HG03571 (cell line): ENCODE measurements around the gene SUPT6H.
"Not testable (repeated sequence)": the region's sequence is repeated elsewhere in the genome, so short reads cannot be mapped to it uniquely, and the experiment has no call there.

ENCODE experiments used
- ATAC-seq: cut with Tn5 transposase; IDR thresholded peaks from one replicate; pipeline ENCODE4 v1.9.1; 2021; ENCODE audit not compliant: unreplicated experiment

Gene SUPT6H

DNA sequence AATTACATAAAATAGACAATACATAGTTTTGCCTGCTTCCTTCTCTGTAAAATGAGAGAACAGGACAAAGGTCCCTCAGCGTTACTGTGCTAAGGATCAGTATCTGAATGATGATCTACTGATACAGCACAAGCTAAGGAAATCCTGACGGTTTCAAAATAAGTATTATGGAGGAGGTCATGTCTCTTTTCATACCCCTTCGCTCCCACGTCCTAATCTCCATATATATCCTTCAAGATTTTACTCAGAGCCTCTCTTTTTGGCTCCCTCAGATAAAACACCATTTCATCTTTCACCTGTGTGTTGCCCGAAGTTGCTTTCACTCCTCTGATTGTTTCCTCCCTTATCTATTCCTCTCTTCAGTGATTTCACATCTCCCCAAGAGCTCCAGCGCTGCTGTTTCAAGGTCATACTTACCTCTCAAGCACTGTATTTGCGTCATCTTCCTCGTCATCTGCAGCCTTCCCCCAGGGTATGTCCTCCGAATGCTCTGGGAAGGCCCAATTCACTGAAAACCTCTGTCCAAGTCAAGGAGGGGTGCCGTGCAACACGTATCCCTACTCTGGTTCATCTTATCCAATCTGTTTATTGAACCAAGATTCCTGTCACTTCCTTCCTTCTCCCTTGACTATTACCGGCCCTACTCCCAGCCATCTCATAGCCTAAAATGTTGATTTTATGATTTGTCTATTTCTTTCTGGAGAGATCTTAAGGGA lies 15.8 kb upstream of the SUPT6H start:
- no peak for ATAC-seq

DNA sequence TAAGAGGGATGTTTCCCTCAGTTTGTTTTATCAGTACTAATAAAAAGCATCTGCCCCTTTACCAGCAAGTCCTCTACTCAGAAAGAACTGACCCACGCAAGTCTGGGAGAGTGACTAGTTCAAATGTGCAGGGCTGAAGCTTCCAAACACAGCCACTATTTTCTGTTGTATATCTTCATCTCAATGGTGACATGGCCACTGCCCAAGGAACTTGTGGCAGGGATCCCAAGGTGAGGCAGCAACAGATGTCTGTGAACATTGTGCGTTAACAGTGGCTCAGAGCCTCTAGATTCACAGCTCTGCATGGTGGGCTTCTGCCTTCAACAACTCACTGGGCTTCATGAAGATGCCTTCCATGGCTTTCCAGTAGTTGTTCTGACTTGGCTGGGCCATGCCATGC lies 13.3 kb upstream of the SUPT6H start:
- no peak for ATAC-seq

DNA sequence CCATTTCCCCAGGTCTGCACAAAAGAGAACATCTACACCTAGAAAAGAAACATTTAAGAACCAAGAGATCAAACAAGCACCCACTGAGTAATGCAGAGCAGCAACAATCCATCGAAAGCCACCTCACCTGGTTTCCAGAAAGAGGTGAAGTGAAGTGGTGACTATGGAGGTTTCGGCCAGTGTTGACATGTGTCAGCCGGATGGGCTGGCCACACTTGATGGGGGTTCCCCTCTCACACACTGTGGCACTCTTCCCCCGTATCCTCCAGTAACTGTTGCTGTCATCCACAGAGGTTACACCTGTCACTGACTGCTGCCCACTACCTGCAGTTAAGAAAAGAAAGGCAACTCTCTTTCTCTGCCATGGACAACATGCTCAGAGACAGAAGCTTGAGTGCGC lies 6.8 kb upstream of the SUPT6H start:
- no peak for ATAC-seq

DNA sequence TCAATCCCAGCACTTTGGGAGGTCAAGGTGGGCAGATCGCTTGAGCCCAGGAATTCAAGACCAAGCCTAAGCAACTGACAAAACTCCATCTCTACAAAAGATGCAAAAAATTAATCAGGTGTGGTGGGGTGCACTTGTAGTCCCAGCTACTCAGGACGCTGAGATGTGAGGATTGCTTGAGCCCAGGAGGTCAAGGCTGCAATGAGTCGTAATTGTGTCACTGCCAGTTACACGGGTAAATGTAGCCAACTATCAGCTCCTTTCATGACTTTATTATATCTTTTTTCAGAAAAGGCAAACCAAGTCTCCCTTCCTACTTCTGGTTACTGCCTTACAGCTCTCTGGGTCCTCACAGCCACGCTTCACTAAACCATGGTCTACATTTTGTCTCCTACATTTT lies 4.2 kb upstream of the SUPT6H start:
- no peak for ATAC-seq

DNA sequence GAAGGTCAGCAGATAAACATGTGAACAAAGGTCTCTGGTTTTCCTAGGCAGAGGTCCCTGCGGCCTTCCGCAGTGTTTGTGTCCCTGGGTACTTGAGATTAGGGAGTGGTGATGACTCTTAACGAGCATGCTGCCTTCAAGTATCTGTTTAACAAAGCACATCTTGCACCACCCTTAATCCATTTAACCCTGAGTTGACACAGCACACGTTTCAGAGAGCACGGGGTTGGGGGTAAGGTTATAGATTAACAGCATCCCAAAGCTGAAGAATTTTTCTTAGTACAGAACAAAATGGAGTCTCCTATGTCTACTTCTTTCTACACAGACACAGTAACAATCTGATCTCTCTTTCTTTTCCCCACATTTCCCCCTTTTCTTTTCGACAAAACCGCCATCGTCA lies 3.7 kb upstream of the SUPT6H start:
- ATAC-seq, result not testable (repeated sequence)

DNA sequence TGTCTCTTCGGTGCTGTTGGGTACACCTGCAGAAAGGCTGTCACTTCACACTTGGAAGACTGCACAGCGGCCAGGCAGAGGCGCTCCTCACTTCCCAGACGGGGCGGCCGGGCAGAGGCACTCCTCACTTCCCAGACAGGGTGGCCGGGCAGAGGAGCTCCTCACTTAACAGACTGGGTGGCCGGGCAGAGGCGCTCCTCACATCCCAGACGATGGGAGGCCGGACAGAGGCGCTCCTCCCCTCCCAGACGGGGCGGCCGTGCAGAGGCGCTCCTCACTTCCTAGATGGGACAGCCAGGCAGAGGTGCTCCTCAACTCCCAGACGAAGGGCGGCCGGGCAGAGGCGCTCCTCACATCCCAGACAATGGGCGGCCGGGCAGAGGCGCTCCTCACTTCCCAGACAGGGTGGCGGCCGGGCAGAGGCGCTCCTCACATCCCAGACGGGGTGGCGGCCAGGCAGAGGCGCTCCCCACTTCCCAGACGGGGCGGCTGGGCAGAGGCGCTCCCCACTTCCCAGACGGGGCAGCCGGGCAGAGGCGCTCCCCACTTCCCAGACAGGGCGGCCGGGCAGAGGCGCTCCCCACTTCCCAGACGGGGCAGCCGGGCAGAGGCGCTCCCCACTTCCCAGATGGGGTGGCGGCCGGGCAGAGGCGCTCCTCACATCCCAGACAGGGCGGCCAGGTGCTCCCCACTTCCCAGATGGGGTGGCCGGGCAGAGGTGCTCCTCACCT lies 3.1 kb upstream of the SUPT6H start:
- ATAC-seq, result not testable (repeated sequence)

DNA sequence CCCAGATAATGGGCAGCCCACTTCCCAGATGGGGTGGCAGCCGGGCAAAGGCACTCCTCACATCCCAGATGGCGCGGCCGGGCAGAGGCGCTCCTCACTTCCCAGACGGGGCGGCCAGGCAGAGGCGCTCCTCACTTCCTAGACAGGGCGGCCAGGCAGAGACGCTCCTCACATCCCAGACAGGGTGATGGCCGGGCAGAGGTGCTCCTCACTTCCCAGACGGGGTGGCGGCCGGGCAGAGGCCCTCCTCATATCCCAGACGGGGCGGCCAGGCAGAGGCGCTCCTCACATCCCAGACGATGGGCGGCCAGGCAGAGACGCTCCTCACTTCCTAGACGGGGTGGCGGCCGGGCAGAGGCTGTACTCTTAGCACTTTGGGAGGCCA lies 2.5 kb upstream of the SUPT6H start:
- not testable (repeated sequence) for ATAC-seq

DNA sequence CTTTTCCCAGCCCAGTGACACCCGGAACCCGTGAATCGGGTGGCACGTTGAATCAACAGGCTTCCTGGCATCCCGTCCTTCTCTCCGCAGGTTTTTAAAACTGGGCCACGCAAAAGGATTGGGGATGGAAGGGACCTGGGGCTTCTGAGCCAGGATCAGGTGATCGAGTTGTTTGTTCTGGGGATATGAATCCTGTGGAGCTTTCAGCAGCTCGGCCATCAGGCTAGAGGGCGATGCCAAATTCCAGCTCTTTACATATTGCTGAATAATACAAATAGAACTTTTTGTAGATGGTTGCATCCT lies 473 bp downstream of the SUPT6H start:
- no peak for ATAC-seq

DNA sequence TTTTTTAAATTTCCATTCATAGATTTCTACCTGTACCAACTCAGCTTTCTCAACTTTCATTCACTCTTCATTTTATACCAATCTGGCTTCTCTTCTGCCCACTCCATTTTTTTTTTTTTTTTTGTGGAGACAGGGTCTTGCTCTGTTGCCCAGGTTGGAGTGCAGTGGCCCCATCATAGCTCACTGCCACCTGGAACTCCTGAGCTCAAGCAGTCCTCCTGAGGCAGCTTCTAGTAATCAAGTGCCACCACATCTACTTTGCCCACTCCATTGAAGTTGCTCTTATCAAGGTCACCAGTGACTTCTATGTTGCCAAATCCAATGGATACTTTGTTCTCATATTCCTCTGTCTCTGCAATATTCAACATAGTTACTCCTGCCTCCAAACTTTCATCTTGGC lies 1.7 kb downstream of the SUPT6H start:
- no peak for ATAC-seq

DNA sequence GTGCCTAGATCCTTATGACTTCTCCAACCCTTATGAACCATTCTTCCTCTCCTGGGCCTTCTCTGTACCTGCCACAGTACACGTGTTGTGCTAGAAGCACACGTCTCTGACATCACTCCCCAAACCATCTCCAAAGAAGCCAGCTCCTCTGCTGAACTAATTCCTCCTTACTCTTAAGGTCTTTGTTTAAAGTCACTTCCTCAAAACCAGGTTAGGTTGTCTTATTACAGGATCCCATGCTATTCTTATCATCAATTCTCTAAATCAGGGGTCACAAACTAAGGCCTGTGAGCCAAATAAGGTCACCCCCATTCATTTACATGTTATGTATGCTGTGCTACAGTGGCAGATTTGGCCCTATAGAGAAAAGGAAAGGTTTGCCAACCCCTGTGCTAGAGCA lies 4.0 kb downstream of the SUPT6H start:
- ATAC-seq, result no peak

DNA sequence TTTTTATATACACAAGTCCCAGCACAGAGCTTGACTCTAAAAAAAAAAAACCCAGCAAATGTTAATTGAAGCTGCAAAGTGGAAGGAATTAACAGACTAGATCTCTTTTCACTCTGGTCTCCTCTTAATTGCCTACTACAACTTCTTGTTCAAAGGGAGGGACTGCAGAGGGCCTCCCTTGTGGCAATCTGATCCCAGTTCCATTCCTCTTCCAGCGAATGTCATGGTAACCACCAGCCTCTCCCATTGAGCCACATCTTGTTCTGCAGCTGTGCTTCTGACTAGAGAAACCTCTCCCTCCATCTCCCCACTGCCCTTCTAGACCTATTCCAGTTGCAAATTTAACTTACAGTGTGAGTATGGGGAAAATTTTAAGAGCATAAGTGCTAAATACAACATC lies 5.9 kb downstream of the SUPT6H start:
- ATAC-seq, result no peak

DNA sequence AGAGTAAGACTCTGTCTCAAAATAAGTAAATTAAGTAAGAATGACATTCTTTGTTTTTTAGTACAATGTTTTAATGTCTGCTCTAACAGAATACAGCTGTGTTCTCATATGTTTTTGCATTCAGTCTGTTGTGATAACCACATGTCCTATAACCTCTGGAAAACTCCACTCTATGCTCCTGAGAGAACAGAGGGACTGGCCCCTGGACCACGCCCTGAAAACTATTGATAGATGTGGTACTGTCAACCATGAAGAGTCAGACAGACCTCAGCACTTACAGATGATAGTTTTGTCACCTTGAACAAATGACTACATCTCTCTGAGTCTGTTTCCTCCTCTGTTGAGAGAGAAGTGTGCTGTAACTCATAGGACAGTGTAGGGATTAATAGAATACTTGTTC lies 7.9 kb downstream of the SUPT6H start:
- no peak for ATAC-seq

DNA sequence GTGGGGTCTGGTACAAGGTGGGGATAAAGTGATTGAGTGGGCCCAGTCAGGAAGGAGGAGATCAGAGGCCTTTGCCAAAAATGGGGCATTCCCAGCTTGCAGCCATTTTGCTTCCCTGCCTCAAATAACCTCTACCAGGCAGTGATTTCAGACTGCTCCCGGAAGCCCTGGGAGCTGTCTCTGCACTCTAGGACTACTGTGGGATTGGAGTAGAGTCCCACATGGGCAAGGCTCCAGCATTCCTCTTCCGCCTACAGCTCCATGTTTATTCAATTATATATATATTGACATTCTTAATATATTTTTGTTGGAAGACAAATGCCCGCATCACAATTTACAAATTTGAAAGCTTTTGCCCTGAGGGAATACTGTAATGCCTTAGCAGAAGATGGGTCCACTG lies 13.5 kb downstream of the SUPT6H start:
- no peak for ATAC-seq

DNA sequence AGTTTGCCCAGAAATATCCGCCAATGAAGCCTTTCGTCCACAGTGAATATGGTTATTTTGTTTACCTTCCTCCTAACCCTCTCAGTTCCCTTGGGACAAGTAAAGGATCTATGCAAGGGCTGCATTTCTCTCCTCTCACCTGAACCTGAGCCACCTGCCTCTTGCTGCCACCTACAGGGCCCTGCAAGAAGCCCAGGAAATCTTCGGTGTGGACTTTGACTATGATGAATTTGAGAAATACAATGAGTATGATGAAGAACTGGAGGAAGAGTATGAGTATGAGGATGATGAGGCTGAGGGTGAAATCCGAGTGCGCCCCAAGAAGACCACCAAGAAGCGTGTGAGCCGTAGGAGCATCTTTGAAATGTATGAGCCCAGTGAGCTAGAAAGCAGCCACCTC lies 14.0 kb downstream of the SUPT6H start:
- ATAC-seq, result no peak

DNA sequence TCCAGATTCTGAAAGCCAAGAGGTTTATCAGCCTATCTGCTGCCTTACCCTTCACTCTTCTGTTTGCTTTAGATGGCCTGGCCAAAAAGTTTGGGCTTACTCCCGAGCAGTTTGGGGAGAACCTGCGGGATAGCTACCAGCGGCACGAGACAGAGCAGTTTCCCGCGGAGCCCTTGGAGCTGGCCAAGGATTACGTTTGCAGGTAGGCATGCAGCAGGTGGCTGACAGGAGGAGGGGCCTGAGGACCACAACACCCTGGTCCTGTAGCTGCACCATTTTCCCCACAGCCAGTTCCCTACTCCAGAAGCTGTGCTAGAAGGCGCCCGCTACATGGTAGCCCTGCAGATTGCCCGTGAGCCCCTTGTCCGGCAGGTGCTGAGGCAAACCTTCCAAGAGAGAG lies 20.6 kb downstream of the SUPT6H start:
- no peak for ATAC-seq

DNA sequence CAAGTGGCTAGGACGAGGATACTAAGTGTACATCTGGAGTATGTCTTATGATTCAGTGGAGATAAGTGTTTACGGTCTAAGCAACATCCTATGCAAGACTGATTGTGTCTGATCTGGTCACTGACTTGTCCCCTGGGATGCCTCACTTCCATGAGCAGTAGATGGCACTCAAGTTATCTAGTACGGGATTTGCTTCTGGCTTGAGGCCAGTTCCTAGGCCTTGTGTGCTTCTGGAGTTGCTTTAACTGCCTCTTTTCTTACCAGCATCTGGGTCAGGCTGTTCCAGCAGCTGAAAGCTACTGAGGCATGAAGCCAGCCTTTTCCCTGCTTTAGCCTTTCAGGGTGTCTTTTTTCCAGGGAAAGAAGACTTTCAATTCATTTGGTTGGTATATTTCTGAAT lies 23.0 kb downstream of the SUPT6H start:
- no peak for ATAC-seq

DNA sequence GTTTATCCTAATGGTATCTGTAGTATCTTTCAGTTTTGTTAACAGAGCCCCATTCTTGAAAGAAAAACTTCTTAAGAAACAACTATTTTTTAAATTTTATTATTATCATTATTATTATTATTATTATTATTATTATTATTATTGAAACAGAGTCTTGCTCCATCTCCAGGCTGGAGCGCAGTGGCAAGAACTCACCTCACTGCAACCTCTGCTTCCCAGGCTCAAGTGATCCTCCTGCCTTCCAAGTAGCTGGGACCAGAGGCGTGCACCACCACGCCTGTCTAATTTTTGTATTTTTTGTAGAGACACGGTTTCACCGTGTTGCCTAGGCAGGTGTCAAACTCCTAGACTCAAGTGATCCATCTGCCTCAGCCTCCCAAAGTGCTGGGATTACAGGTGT lies 23.4 kb downstream of the SUPT6H start:
- no peak for ATAC-seq

DNA sequence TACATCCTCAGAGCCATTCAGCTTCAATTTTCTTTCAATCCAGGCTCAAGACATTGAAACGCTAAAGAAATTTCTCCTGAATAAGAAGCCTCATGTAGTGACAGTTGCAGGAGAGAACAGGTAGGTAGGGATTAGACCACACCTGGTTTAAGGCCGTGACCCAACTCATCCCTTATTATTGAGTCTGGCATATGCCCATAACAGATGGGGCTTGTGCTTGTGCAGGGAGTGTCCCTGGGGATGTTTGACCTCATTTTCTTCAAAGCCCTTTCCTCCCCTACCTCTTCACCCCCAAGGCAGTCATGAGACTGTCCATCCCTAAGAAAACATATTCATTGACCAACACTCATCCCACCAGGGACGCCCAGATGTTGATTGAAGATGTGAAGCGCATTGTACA lies 24.3 kb downstream of the SUPT6H start:
- no peak for ATAC-seq

DNA sequence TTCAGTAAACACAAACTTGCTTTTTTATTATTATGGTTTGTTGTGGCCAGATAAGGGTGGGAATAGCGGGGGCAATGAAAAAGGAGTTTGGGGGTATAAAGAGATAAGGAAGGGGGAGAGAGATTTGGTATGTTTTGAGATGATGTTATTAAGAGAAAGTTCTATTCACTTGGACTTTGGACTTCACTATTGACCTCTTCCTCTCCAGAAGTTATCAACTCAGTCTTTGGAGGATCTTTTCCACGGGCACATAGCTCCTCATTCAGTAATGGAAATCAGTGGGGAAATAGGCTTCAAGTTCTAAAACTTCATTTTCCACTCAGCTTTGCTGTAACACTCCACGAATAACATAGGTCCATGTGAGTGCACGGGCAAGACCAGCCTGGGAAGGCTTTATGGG lies 26.5 kb downstream of the SUPT6H start:
- no peak for ATAC-seq

DNA sequence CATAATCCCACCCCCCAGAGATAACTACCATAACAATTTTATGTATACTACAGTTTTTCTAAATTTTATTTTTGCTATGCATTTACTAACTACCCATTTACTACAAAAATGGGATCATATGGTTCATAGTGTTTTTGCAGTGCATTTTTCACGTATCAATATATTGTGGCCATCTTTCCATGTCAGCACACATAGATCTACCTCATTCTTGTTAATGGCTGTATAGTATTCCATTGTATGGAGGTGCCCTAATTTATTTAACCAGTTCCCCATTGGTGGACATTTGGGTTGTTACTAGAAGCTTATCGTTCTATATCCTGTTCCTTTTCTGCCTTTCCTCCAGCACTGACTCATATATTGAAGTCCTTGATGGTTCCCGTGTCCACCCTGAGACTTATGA lies 27.0 kb downstream of the SUPT6H start:
- no peak for ATAC-seq

DNA sequence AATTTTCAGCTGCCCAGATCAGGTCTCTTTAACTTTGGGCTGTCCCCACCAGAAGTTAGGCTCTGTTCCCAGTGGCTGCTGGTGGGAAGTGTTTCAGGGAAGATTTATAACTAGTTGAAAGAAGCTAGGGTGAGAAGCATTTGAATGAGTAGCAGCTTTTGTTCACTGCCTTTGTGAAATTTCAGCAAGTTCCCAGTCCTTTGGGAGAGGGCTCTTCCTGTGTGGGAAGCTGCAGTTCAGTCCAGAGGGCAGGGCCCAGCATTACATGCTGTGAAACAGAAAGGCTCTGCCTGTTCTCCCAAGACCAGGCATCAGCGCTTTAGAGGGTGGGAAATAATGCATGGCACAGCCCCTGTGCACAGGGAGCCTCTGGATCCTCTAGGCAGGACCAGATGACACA lies 31.9 kb downstream of the SUPT6H start:
- ATAC-seq, result no peak

DNA sequence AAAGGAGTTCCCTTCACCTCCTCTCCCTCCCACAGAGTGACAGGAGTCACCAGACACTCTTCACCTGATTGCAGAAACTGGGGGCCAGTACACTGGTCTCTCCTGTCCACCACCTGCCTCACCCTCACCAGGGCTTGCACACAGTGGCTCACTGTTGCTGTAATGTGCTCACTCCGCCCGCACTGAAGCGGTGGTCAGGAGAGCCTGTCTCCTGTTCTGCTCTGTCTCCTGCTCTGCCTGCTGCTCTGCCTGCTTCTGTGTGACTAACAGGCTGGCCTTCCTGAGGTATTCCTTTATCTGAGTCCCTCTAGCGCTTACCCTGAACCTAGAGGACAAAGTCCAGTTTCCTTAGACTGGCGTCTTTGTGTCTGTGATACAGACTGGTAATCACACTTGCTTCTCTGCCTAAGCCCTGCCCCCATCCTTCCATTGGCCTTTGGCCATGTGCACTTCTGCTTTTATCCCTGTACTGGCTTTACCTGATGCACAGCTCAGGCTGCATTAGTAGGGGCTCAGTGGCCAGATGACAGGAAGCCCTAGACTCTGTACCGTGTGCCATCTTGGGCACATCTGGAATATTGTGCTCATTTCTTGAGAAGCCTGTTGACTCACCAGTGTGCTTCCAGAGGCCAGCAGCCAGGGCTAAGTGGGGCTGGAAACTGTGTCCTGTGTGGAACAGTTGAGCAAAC lies 36.4 kb downstream of the SUPT6H start:
- ATAC-seq, result no peak

DNA sequence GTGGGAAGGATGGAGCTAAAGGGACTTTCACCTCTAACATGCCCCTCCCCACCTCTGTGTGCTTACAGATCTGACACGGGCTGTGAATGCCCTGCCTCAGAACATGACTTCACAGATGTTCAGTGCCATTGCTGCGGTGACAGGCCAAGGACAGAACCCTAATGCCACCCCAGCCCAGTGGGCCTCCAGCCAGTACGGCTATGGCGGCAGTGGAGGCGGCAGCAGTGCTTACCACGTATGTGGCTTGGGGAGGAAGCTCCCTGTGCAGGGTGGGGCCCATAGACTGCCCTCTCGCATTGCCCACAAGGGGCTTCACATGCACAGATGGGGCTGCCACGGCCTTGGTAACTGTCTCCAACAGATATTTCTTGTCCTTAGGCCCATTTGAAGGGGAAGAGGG lies 38.3 kb downstream of the SUPT6H start:
- ATAC-seq, result no peak
